HepG2 (cell line): ENCODE data around the gene FANCG. TPM values are rescaled to one million over a fixed set of nuclear protein-coding genes. Genes with fewer than 3 reads are reported as not detected.
A peak's percentile ranks its signal among the peaks of the same experiment; 100 is the strongest.

Source experiments
- AKAP8 ChIP-seq: sonication (generic); formaldehyde crosslinking; IDR thresholded peaks from 2 replicates; pipeline ENCODE4 v1.5.1; 2020; ENCODE audit warnings: mild to moderate bottlenecking, missing genetic modification reagents
- GMEB2 ChIP-seq: IDR thresholded peaks from 2 replicates; pipeline ENCODE4 v1.6.1; 2016; ENCODE audit warnings: missing biosample characterization, missing genetic modification reagents, low read depth
- KDM6A ChIP-seq: IDR thresholded peaks from 2 replicates; pipeline ENCODE4 v1.6.1; 2016; ENCODE audit warnings: low read depth
- MTERF4 ChIP-seq: sonication (generic); formaldehyde crosslinking; IDR thresholded peaks from 2 replicates; pipeline ENCODE4 v1.8.0; 2023; ENCODE audit warnings: mild to moderate bottlenecking, missing genetic modification reagents
- NFYB ChIP-seq: sonication (generic); formaldehyde crosslinking; IDR thresholded peaks from 2 replicates; pipeline ENCODE4 v1.4.0; 2020; ENCODE audit warnings: missing genetic modification reagents
- NR2C2 ChIP-seq: sonication (generic); formaldehyde crosslinking; IDR thresholded peaks from 2 replicates; pipeline ENCODE4 v1.4.0; 2020; ENCODE audit warnings: missing genetic modification reagents, mild to moderate bottlenecking, moderate library complexity, borderline replicate concordance
- RNF2 ChIP-seq: fragments of 450-650 bp; conservative IDR thresholded peaks from 2 replicates; pipeline ENCODE4 v1.6.1; 2016; ENCODE audit warnings: low read depth
- SP2 ChIP-seq: sonication (generic); formaldehyde crosslinking; IDR thresholded peaks from 2 replicates; pipeline ENCODE4 v1.5.1; 2020; ENCODE audit warnings: mild to moderate bottlenecking, missing genetic modification reagents
- THAP9 ChIP-seq: sonication (generic); formaldehyde crosslinking; IDR thresholded peaks from 2 replicates; pipeline ENCODE4; 2020; ENCODE audit warnings: missing genetic modification reagents, mild to moderate bottlenecking, borderline replicate concordance
- THRA ChIP-seq: sonication (generic); formaldehyde crosslinking; IDR thresholded peaks from 2 replicates; pipeline ENCODE4 v1.4.0; 2020; ENCODE audit warnings: missing genetic modification reagents, borderline replicate concordance
- YEATS4 ChIP-seq: sonication (generic); formaldehyde crosslinking; IDR thresholded peaks from 2 replicates; pipeline ENCODE4 v1.4.0; 2020; ENCODE audit warnings: missing genetic modification reagents, borderline replicate concordance
- ZBTB3 ChIP-seq: sonication (generic); formaldehyde crosslinking; IDR thresholded peaks from 2 replicates; pipeline ENCODE4 v1.4.0; 2020; ENCODE audit warnings: low read depth, mild to moderate bottlenecking, moderate library complexity, missing genetic modification reagents, borderline replicate concordance
- ZBTB38 ChIP-seq: sonication (generic); formaldehyde crosslinking; IDR thresholded peaks from 2 replicates; pipeline ENCODE4 v1.5.1; 2020; ENCODE audit warnings: mild to moderate bottlenecking, missing genetic modification reagents
- ZBTB8A ChIP-seq: sonication (generic); formaldehyde crosslinking; IDR thresholded peaks from 2 replicates; pipeline ENCODE4 v1.4.0; 2020; ENCODE audit warnings: mild to moderate bottlenecking, low read depth, missing genetic modification reagents, borderline replicate concordance
- ZFP37 ChIP-seq: sonication (generic); formaldehyde crosslinking; IDR thresholded peaks from 2 replicates; pipeline ENCODE4 v1.4.0; 2020; ENCODE audit warnings: missing genetic modification reagents, borderline replicate concordance
- ZFX ChIP-seq: sonication (generic); formaldehyde crosslinking; IDR thresholded peaks from 2 replicates; pipeline ENCODE4 v1.4.0; 2020; ENCODE audit warnings: mild to moderate bottlenecking, low read depth, missing genetic modification reagents, moderate library complexity
- ZNF383 ChIP-seq: sonication (generic); formaldehyde crosslinking; IDR thresholded peaks from 2 replicates; pipeline ENCODE4 v1.4.0; 2020; ENCODE audit warnings: missing genetic modification reagents, mild to moderate bottlenecking, borderline replicate concordance
- ZNF766 ChIP-seq: sonication (generic); formaldehyde crosslinking; IDR thresholded peaks from 2 replicates; pipeline ENCODE4 v1.5.0; 2020; ENCODE audit warnings: missing genetic modification reagents, borderline replicate concordance
- ZNF772 ChIP-seq: sonication (generic); formaldehyde crosslinking; IDR thresholded peaks from 2 replicates; pipeline ENCODE4 v1.5.0; 2020; ENCODE audit warnings: mild to moderate bottlenecking, missing genetic modification reagents
- ZSCAN12 ChIP-seq: sonication (generic); formaldehyde crosslinking; IDR thresholded peaks from 2 replicates; pipeline ENCODE4 v1.9.0; 2021; ENCODE audit warnings: mild to moderate bottlenecking, missing genetic modification reagents
- polyA plus RNA-seq, 8 experiments: library from polyadenylated mRNA; depleted of rRNA in 3 of 8; stranded (reverse) in 7 of 8; unstranded in 1 of 8; fragments of >200 nt; fragmentation: Illumina TruSeq in 4 of 8; extraction: Trizol in 4 of 8; gene quantifications; 2 replicates each; pipeline versions ENCODE4 v1.2.1 to v1.2.3, GENCODE V29; 2011 to 2016; ENCODE audit warnings: low read depth in 4 of 8, missing spikeins in 1 of 8, mixed read lengths in 1 of 8; ENCODE audit not compliant: insufficient read depth in 1 of 8
- total RNA-seq, 5 experiments: library from RNA; depleted of rRNA; stranded (reverse); fragments of >200 nt; fragmentation: Illumina TruSeq; extraction: Trizol; gene quantifications; 2 replicates each; pipeline ENCODE4 v1.2.3, GENCODE V29; 2016; ENCODE audit warnings: low read depth in 1 of 5
- TF ChIP-seq, protein P1 (sequence below): sonication (generic); formaldehyde crosslinking; IDR thresholded peaks from 2 replicates; pipeline ENCODE4 v1.4.0; 2020; ENCODE audit warnings: mild to moderate bottlenecking, missing genetic modification reagents

The FANCG gene
- total and polyA plus RNA-seq, 2 of the 13 experiments (the other 11 are each of a cell fraction or from before 2014, with no cell fraction given): 14.4 to 45.1 TPM

GRCh38 chr9:35096035-35096849 lies 16.5 kb upstream of the FANCG start, which contains the start of gene PIGO (continued):
- TF ChIP-seq THAP9 (CRISPR knock-in tag): peak; percentile 99
- peak; percentile 100 for TF ChIP-seq ZFX (CRISPR knock-in tag)
- TF ChIP-seq ZFP37 (CRISPR knock-in tag): peak; percentile 68; the same call in 1 of the 2 replicates
- TF ChIP-seq KDM6A (CRISPR knock-in tag): peak; percentile 19; the same call in 1 of the 2 replicates
- peak; percentile 67 for TF ChIP-seq GMEB2 (CRISPR knock-in tag)
- no peak for TF ChIP-seq ZSCAN12 (CRISPR knock-in tag)
- TF ChIP-seq SP2: peak; percentile 40; the same call in 1 of the 2 replicates
- TF ChIP-seq ZNF772 (CRISPR knock-in tag): peak; percentile 94
- TF ChIP-seq, protein P1, sequence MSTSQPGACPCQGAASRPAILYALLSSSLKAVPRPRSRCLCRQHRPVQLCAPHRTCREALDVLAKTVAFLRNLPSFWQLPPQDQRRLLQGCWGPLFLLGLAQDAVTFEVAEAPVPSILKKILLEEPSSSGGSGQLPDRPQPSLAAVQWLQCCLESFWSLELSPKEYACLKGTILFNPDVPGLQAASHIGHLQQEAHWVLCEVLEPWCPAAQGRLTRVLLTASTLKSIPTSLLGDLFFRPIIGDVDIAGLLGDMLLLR: no peak
- peak; percentile 62; the same call in 1 of the 2 replicates for TF ChIP-seq THRA (CRISPR knock-in tag)
- no peak for TF ChIP-seq ZNF766
- TF ChIP-seq NR2C2 (CRISPR knock-in tag): peak; percentile 95
- TF ChIP-seq YEATS4 (CRISPR knock-in tag): peak; percentile 100
- peak; percentile 93; the same call in 1 of the 2 replicates for TF ChIP-seq ZNF383
- TF ChIP-seq MTERF4: no peak
- TF ChIP-seq ZBTB3 (CRISPR knock-in tag): peak; percentile 91
- peak; percentile 37; the same call in 1 of the 2 replicates for TF ChIP-seq ZBTB38
- no peak for TF ChIP-seq AKAP8 (CRISPR knock-in tag)
- TF ChIP-seq RNF2: no peak; the same call in 1 of the 2 replicates
- no peak; the same call in 1 of the 2 replicates for TF ChIP-seq NFYB
- peak; percentile 95; the same call in 1 of the 2 replicates for TF ChIP-seq ZBTB8A (CRISPR knock-in tag)
